HG02759 (cell line): ENCODE results near the gene BPIFB6.

Experiments
- ATAC-seq: cut with Tn5 transposase; IDR thresholded peaks from one replicate; pipeline ENCODE4 v1.9.1; 2021; ENCODE audit warnings: mild to moderate bottlenecking, moderate library complexity; ENCODE audit not compliant: unreplicated experiment

Gene BPIFB6

DNA sequence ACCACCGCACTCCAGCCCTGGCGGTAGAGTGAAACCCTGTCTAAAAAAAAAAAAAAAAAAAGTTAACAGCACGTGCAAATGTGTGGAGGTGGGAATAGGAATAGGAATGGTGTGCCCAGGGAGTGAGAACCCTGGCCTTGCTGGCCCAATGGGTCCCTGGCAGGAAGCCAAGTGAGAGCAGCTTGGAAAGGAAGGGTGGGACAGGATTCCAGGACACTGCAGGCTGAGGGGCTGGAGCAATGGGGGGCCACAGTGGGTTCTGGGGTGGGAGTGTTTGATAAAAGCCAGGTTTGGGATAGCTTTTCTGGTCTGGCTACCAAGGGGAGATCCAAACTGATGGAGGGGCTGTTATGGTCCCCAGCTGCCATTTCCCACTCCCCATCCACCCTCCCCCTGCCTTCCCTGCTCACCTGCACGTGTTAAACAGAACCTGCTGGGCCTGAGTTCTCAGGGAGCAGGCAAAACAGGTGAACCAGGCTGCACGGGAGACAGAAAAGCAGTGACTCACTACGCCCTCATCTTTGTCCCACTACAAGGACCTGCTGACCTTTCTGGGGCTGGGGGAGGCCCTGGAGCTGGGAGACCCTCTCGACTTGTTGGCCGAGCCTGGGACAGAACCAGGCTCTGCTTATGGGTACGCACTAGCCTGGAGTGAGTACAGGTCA is 30.5 kb upstream of the BPIFB6 start:
- no peak for ATAC-seq

GRCh38 chr20:33002087-33002808 is 29.2 kb upstream of the BPIFB6 start:
- no peak for ATAC-seq

- ATAC-seq: no peak
Measured at GRCh38 chr20:33004141-33004751, 27.2 kb upstream of the BPIFB6 start, which contains the start of gene SUN5. Gene SUN5, minus strand, starts transcription at chr20:33004433. Its CDS starts 93 bp downstream, at chr20:33004340.

DNA sequence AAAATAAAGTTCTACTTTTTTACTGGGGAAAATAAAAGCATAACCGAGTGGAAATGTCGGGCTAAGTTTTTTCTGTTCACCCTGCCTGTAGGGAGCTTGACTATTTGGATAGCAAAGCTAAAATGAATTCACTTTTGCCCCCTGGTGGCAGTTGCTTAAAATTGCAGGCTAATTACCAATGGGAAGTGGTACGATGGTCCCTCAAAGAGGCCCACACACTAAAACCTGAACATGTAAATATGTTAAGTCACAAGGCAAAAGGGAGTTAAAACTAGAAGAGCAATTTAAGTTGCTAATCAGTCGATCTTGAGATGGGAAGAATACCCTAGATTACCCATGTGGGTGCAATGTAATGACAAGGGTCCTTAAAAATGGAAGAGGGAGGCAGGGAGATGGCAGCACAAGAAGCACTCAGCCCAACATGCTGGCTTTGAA is 26.3 kb upstream of the BPIFB6 start:
- ATAC-seq: no peak

DNA sequence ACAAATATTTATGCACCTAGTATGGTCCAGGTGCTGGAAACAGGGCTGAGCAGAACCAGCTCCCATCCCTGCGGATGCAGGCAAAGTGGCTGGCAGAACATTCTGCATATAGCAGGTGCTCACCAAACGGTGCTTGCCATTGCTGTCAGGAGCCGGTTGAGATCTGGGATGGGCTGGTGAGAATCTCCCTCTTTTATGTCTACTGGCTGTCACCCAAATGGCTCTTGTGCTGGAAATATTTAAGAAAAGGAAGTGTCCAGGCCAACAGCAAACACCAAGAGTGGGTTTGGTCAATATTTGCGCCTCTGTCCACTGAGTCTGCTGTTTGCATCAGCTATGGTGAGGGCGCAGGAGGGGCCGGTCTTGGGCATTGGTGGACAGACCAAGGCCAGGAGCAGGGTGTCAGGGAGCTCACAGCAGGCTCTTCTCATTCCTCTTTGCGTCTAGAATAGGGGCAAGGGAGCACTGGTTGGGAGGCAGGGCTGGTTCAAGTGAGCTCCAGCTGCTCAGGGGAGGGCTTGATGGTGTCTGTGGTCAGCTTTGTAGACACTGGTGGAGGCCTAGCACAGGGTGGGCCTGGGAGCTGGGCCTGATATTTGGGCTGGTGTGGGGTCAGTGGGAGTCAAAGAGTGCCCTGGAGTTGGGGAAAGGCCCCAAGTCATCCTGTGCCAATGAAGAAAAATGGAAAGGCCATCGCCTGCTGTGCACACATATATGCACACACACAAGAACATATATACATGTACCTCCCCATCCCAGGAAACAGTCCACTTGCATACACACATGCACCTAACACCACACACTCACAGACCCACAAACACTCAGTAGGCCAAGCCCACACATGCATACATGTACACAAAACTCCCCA is 25.3 kb upstream of the BPIFB6 start:
- ATAC-seq: no peak

DNA sequence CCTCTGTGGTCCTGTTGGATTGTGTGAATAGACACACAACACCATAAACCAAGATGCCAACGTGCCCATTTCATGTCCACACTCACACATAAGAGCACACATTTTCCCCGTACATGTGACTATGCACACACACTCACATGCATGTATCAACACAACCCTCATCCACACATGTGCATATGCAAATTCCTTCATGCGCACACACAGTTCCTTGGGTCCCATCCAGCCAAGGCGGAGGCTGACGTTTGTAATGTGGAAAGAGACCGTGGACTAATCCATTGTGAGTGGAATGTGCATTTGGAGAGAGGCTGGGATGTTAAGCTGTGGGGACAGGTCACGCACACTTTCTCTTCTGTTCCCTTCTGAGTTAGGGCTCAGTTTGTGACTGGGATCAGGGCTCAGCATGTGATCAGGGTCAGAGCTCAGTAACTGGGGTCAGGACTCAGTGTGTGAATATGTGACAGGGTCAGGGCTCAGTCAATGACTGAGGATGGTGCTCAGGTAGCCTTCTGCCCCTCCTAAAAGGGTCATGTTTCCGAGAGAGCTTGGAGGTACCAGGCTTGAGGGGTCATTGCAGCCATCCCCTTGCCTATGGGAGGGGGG is 24.6 kb upstream of the BPIFB6 start:
- ATAC-seq: no peak

GRCh38 chr20:33007376-33008335 is 23.8 kb upstream of the BPIFB6 start, which contains the start of gene BPIFB2:
Gene BPIFB2, plus strand, starts transcription at chr20:33007704. Its CDS starts 871 bp downstream, at chr20:33008575.
- ATAC-seq: no peak

- no peak for ATAC-seq
Measured at GRCh38 chr20:33008336-33009213, 22.9 kb upstream of the BPIFB6 start.

DNA sequence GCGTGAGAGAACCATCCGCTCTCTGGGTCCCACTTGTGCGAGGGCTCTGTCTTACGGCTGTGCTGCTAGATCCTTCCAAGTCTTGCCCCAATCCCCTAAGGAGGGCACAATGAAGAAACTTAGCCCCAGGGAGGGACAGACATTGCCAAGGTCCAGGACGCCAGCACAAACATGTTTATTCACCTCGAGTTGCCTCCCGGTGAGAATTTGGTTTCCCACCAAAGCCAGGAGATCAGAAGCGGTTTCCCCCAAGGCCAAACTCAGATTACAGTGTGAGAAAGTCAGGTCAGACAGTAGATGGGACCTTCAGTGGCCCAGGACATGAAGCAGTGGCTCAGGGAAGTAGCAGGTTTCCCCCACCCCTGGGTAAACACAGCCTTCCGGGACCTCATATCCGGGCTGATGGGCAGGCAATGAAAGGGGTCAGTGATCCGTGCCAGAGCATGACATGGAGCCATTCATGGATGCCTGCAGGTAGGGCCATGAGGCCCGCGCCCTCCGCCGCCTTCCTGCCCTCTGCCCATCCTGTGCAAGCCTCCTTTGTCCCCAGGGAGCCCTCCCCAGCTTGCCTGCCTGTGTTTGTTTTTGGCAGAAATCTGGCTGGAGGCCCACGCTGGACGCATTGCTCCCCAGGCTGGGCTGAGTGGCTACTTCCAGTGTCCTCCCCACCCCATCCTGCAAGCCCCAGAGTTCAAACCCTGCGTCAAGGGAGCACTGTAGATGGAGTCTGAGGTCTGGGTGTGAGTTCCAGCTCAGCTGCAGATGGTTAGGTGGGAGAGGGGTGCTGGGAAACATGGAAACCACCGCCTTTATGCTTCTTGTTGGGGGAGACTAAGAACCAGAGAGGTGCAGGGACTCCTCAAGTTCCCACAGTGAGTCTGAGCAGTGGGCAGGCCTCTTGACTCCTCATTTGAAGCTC is 22.0 kb upstream of the BPIFB6 start:
- ATAC-seq: no peak

DNA sequence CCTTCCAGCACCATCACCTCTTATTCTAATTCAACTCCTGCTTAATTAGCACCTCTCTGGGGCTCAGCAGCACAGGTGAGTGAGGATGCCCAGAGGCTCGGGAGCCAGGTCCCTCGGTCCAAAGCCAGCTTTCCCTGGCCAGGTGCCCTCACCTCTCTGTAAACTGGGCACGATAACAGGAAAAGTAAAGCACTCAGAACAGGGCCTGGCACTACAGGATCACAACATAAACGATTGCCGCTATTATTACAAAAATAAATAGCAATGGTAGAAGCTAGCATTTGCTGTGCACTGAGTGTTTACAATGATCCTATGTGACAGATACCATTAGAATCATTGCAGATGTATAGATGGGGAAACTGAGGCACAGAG is 21.3 kb upstream of the BPIFB6 start:
- no peak for ATAC-seq

GRCh38 chr20:33010674-33011449 is 20.6 kb upstream of the BPIFB6 start:
- no peak for ATAC-seq

DNA sequence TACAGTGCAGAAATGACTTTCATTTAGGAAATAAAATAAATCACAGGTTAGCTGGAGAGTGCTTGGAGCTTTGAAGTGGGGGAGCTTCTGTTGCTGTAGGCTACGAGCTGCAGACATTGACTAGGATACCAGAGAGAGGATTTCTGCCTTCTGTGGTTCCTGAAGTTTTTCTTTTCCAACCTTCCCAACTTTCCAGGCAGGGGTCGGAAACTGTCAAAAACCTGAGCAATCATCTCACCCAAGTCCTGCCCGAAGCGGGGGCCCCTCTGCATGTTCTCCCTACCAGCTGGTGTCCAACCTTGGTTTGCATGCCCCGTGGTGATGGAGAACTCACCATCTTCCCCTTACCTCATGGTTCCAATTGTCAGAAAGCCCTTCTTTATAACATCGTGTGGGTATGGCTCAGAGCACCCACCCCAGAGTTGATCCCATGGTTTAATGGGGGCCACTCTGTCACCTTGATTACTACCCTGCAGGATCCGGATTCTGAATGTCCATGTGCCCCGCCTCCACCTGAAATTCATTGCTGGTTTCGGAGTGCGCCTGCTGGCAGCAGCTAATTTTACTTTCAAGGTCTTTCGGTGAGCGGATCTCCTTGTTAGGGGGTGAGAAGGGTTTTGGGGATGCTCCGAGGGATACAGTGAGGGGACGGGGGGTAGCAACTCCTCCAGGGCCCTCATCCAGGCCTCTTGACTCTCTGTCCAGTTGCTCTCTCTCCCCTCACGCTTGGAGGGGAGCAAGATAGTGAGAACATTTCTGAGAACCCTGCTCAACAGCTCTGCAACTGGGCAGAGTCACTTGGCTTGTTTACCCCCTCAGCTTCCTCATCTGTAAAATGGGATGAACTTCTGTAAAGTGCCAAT is 18.9 kb upstream of the BPIFB6 start:
- no peak for ATAC-seq

- no peak for ATAC-seq
Measured at GRCh38 chr20:33013701-33014326, 17.6 kb upstream of the BPIFB6 start.

DNA sequence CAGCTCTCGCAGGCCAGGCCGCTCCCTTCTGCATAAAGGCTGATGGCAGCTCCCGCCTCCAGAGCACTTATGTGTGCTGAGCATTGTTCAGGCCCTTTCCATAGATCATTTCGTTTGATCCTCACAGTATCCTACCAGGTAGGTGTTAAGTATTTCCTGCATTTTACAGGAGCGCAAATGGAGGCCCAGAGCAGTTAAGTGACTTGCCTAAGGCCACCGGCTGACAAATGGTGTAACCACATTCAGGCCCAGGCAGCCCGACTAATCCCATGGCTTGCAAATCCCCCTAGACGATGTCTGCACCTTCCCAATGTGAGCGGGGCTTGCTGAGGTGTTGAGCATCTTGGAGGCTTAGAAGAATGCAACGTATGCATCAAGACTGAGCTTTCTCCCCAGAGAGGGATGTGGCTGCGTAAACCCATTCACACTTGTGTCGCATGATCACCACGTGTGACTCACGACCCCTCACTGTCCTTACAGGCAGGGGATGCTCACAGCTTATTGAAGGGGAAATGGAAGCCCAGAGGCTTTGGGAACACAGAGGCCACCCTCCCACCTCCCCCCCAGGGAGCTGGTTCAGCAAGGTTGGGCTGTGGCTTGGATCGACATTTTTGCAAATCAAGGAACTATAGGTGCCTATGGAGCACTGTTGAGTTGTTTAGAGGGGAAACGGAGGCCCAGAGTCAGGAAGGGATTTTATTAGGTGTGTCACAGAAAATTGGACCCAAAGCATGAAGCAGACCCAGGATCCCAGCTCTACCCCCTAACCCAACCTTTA is 16.9 kb upstream of the BPIFB6 start:
- no peak for ATAC-seq

GRCh38 chr20:33015114-33015484 is 16.3 kb upstream of the BPIFB6 start:
- ATAC-seq: no peak
